ENCODE measurements around the gene BTG3. TPM values are rescaled to one million over a fixed set of nuclear protein-coding genes. Genes with fewer than 3 reads are reported as not detected.

Gene BTG3
- 40.8 and 41.6 TPM in 2 replicates for total RNA-seq

GRCh38 chr21:17612565-17613241, at the start of gene BTG3:
Gene BTG3 (minus strand): TSS chr21:17612901. CDS start chr21:17609144, 3,757 bp downstream.

Other genes with a start within 250 kb of the BTG3 start
- gene CXADR, start 99.9 kb downstream of the BTG3 start, total RNA-seq = 1.8 and 2.0 TPM in 2 replicates
- gene C21orf91, start 206.5 kb upstream of the BTG3 start, total RNA-seq = 4.5 and 5.8 TPM in 2 replicates

Measured in smooth muscle cell of the umbilical artery (primary cell).